Smooth muscle cell (in vitro differentiated cells): Measurements from ENCODE around the gene DOLK. TPM values are rescaled to one million over a fixed set of nuclear protein-coding genes. Genes with fewer than 3 reads are reported as not detected.
A peak's percentile ranks its signal among the peaks of the same experiment; 100 is the strongest.

Source experiments
- DNase-seq: peaks from one replicate; lab custom pipeline; 2025; ENCODE audit not compliant: unreplicated experiment; lab: John Stamatoyannopoulos, UW
- H2AFZ ChIP-seq: fragments of 200-600 bp; sonication (generic); 2 replicates; pipeline ENCODE4 v1.6.0; 2016; ENCODE audit warnings: antibody characterized with exemption, low read depth, mild to moderate bottlenecking
- H3F3A ChIP-seq: fragments of 200-600 bp; sonication (generic); 2 replicates; pipeline ENCODE4 v1.6.0; 2017; ENCODE audit warnings: antibody characterized with exemption, low read depth
- H3K27ac ChIP-seq: fragments of 200-600 bp; sonication (generic); 2 replicates; pipeline ENCODE4 v1.5.1; 2016; ENCODE audit warnings: low read depth, mild to moderate bottlenecking
- H3K27me3 ChIP-seq: fragments of 200-600 bp; sonication (generic); 2 replicates; pipeline ENCODE4 v1.6.1; 2016; ENCODE audit warnings: low read depth, mild to moderate bottlenecking
- H3K36me3 ChIP-seq: fragments of 200-600 bp; sonication (generic); 2 replicates; pipeline ENCODE4 v1.5.1; 2016; ENCODE audit warnings: low read depth
- H3K4me1 ChIP-seq: fragments of 200-600 bp; sonication (generic); 2 replicates; pipeline ENCODE4 v1.5.1; 2016; ENCODE audit warnings: low read depth
- H3K4me2 ChIP-seq: fragments of 200-600 bp; sonication (generic); 2 replicates; pipeline ENCODE4 v1.6.0; 2016; ENCODE audit warnings: mild to moderate bottlenecking
- H3K4me3 ChIP-seq: fragments of 200-600 bp; sonication (generic); 2 replicates; pipeline ENCODE4 v1.5.1; 2016; ENCODE audit warnings: mild to moderate bottlenecking
- H3K79me2 ChIP-seq: fragments of 200-600 bp; sonication (generic); 2 replicates; pipeline ENCODE4 v1.6.0; 2016; ENCODE audit warnings: low read depth, mild to moderate bottlenecking
- H3K9ac ChIP-seq: fragments of 200-600 bp; sonication (generic); 2 replicates; pipeline ENCODE4 v1.6.0; 2016; ENCODE audit warnings: low read depth
- H3K9me3 ChIP-seq: fragments of 200-600 bp; sonication (generic); replicated peaks from 2 replicates; pipeline ENCODE4 v1.5.1; 2016; ENCODE audit warnings: low read depth
- H4K20me1 ChIP-seq: fragments of 200-600 bp; sonication (generic); 2 replicates; pipeline ENCODE4 v1.6.0; 2016; ENCODE audit warnings: low read depth
- WGBS: methylation state at CpG from one replicate; pipeline ENCODE4 v1.1.7; 2016; ENCODE audit warnings: low lambda C conversion rate; 5-methylcytosine and 5-hydroxymethylcytosine counted together
- polyA plus RNA-seq: library from polyadenylated mRNA; unstranded; fragments of >200 nt; fragmentation: Nextera tagmentation; extraction: Ambion mirVana; gene quantifications from 2 replicates; pipeline ENCODE4 v1.2.1, GENCODE V29; 2016
- total RNA-seq: library from RNA; depleted of rRNA; stranded (reverse); fragments of >200 nt; gene quantifications from 2 replicates; pipeline ENCODE4 v1.2.3, GENCODE V29; 2014
- TF ChIP-seq, protein P1 (sequence below): fragments of 200-600 bp; sonication (generic); IDR thresholded peaks from 2 replicates; pipeline ENCODE4 v1.5.1; 2017; ENCODE audit warnings: borderline replicate concordance, mild to moderate bottlenecking, antibody characterized with exemption; ENCODE audit not compliant: insufficient read depth, poor library complexity, severe bottlenecking

The DOLK gene
- total and polyA plus RNA-seq, 2 experiments from 2014 or later, result 14.1 to 31.3 TPM

DNA sequence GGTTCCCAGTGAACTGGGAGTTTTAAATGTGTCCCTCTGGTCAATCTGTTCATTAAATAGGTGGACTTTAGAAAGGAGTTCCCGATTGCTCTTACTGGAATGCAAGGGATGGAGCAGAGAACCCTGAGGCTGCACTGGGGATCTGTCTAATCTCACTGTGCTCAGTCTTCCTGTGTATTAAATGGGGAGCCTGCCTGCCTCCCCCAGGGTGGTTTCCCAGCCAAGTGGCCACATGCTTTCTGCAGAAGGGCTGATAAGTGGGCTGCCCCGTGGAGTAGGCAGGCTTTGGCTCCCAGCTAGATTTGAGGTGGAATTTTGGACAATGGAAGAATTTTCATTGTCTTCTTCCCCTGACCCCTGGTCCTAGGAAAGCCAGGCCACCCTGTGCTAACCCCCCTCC, 40.7 kb downstream of the DOLK start:
- WGBS, result 33% methylated on average over 2 of the region's 2 CpGs

DNA sequence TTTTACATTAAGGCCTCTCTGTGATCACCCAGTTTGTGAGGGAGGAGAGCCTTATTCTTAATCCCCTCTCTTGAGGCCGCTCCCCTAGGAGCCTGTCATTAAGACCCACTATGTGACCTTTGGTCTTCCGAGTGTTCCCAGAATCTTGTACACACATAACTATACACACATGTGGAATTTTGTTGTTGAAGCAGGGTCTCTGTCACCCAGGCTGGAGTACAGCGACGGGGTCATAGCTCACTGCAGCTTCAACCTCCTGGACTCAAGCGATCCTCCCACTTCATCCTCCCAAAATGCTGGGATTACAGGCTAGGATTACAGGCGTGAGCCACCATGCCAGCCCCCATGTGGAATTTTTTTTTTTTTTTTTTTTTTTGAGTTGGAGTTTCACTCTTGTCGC, 41.4 kb downstream of the DOLK start:
- H3K9me3 ChIP-seq, result no peaks in the 10 kb centered on the region
- H3K27ac ChIP-seq, result peak overlapping the region; percentile 77
- H3K36me3 ChIP-seq, result peaks cover 15% of the 10 kb centered on the region
- H3K4me2 ChIP-seq, result no peak overlapping the region
- TF ChIP-seq, protein P1, sequence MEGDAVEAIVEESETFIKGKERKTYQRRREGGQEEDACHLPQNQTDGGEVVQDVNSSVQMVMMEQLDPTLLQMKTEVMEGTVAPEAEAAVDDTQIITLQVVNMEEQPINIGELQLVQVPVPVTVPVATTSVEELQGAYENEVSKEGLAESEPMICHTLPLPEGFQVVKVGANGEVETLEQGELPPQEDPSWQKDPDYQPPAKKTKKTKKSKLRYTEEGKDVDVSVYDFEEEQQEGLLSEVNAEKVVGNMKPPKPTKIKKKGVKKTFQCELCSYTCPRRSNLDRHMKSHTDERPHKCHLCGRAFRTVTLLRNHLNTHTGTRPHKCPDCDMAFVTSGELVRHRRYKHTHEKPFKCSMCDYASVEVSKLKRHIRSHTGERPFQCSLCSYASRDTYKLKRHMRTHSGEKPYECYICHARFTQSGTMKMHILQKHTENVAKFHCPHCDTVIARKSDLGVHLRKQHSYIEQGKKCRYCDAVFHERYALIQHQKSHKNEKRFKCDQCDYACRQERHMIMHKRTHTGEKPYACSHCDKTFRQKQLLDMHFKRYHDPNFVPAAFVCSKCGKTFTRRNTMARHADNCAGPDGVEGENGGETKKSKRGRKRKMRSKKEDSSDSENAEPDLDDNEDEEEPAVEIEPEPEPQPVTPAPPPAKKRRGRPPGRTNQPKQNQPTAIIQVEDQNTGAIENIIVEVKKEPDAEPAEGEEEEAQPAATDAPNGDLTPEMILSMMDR, result no peak
- no peak overlapping the region for H2AFZ ChIP-seq
- peaks cover 3% of the 10 kb centered on the region for H3F3A ChIP-seq
- 59% methylated on average over 7 of the region's 7 CpGs for WGBS
- no peak overlapping the region for H3K9ac ChIP-seq
- H3K79me2 ChIP-seq, result peaks cover 58% of the 10 kb centered on the region
- H3K4me1 ChIP-seq, result no peaks in the 10 kb centered on the region
- no peaks in the 10 kb centered on the region for H3K27me3 ChIP-seq
- H3K4me3 ChIP-seq, result no peak overlapping the region
- DNase-seq, result no peak
- H4K20me1 ChIP-seq, result peaks cover 50% of the 10 kb centered on the region

More for the DNA sequence above, 40.7 kb downstream of the DOLK start:
- Histone ChIP-seq H3K9ac (no peak overlapping the region), H3K27ac (peak overlapping the region; percentile 38), H2AFZ (no peak overlapping the region), H3K27me3 (no peaks in the 10 kb centered on the region), H3K9me3 (no peaks in the 10 kb centered on the region), H3K36me3 (peaks cover 15% of the 10 kb centered on the region), H3K79me2 (peaks cover 50% of the 10 kb centered on the region), H3F3A (peaks cover 3% of the 10 kb centered on the region), H3K4me3 (no peak overlapping the region), H3K4me2 (no peak overlapping the region), H4K20me1 (peaks cover 46% of the 10 kb centered on the region), H3K4me1 (peaks cover 4% of the 10 kb centered on the region)
- no peak for DNase-seq
- TF ChIP-seq, protein P1, result no peak

DNA sequence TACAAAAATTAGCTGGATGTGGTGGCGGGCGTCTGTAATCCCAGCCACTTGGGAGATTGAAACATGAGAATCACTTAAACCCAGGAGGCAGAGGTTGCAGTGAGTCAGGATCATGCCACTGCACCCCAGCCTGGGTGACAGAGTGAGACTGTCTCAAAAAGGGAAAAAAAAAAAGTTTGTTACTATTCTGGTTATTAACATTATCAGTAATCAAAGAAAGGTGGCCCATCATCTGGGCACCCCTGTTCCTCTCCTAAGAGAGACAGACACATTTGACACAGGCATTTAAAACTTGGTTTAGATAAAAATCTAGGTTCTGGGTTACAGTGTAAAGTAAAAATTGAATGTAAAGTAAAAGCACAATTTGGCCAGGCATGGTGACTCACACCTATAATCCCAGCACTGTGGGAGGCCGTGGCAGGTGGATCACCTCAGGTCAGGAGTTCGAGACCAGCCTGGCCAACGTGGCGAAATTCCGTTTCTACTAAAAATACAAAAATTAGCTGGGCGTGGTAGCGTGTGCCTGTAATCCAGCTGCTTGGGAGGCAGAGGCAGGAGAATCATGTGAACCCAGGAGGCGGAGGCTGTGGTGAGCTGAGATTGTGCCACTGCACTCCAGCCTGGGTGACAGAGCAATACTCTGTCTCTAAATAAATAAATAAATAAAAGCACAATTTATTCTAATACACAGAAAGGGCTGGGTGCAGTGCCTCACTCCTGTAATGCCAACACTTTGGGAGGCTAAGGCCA, 43.4 kb downstream of the DOLK start:
- H2AFZ ChIP-seq, result no peak overlapping the region
- peak overlapping the region; percentile 9 for H3K9ac ChIP-seq
- TF ChIP-seq, protein P1, result no peak
- H4K20me1 ChIP-seq, result peaks cover 62% of the 10 kb centered on the region
- H3K9me3 ChIP-seq, result no peaks in the 10 kb centered on the region
- no peaks in the 10 kb centered on the region for H3K4me1 ChIP-seq
- peak overlapping the region; percentile 77 for H3K27ac ChIP-seq
- H3F3A ChIP-seq, result peaks cover 3% of the 10 kb centered on the region
- peaks cover 55% of the 10 kb centered on the region for H3K79me2 ChIP-seq
- no peaks in the 10 kb centered on the region for H3K27me3 ChIP-seq
- WGBS, result 65% methylated on average over 10 of the region's 10 CpGs
- DNase-seq, result no peak
- H3K4me2 ChIP-seq, result no peak overlapping the region
- H3K4me3 ChIP-seq, result no peak overlapping the region
- peaks cover 13% of the 10 kb centered on the region for H3K36me3 ChIP-seq

DNA sequence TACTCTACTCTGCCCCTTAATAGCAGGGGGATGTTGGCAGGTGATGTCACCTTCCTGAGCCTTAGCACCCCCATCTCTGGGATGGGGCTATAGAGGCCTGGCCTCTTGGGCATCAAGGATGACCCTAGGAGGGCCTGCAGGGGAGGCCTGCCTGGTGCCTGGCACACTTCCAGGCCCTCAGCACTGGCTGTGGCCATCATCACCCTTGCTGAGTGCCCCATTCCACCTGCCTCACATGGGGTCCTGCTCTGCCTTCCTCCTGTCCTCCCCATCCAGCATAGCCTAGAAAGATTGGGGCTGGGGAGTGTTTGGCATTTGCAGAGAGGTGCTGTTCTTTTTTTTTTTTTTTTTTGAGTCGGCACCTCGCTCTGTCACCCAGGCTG, 44.3 kb downstream of the DOLK start:
- TF ChIP-seq, protein P1, result no peak
- WGBS, result 95% methylated on average over 2 of the region's 2 CpGs
- H4K20me1 ChIP-seq, result peaks cover 68% of the 10 kb centered on the region
- H3K9ac ChIP-seq, result no peak overlapping the region
- peaks cover 59% of the 10 kb centered on the region for H3K79me2 ChIP-seq
- peaks cover 7% of the 10 kb centered on the region for H3K36me3 ChIP-seq
- no peaks in the 10 kb centered on the region for H3K4me1 ChIP-seq
- H3F3A ChIP-seq, result peaks cover 3% of the 10 kb centered on the region
- H3K9me3 ChIP-seq, result no peaks in the 10 kb centered on the region
- no peak overlapping the region for H2AFZ ChIP-seq
- H3K4me3 ChIP-seq, result no peak overlapping the region
- DNase-seq, result no peak
- peak overlapping the region; percentile 49 for H3K27ac ChIP-seq
- H3K4me2 ChIP-seq, result no peak overlapping the region
- H3K27me3 ChIP-seq, result no peaks in the 10 kb centered on the region
